Bone marrow (tissue), 2 donors: ENCODE results near the gene ITGA5.
"Not testable (repeated sequence)": the region's sequence is repeated elsewhere in the genome, so short reads cannot be mapped to it uniquely, and the experiment has no call there.

Experiments
- DNase-seq, 2 donors: peaks; one replicate each; lab custom pipeline; 2025; lab: John Stamatoyannopoulos, UW

ITGA5 gene

GRCh38 chr12:54371328-54372112 lies 47.5 kb downstream of the ITGA5 start:
- no peak for DNase-seq

- DNase-seq: peak in 1 of 2 donors; percentile 38
These were observed 48.8 kb downstream of the ITGA5 start for GRCh38 chr12:54370171-54370730.

GRCh38 chr12:54369597-54370131 lies 49.4 kb downstream of the ITGA5 start:
- DNase-seq: no peak

GRCh38 chr12:54368709-54369596 lies 50.1 kb downstream of the ITGA5 start:
- peak; percentile 72 to 78 for DNase-seq

DNA sequence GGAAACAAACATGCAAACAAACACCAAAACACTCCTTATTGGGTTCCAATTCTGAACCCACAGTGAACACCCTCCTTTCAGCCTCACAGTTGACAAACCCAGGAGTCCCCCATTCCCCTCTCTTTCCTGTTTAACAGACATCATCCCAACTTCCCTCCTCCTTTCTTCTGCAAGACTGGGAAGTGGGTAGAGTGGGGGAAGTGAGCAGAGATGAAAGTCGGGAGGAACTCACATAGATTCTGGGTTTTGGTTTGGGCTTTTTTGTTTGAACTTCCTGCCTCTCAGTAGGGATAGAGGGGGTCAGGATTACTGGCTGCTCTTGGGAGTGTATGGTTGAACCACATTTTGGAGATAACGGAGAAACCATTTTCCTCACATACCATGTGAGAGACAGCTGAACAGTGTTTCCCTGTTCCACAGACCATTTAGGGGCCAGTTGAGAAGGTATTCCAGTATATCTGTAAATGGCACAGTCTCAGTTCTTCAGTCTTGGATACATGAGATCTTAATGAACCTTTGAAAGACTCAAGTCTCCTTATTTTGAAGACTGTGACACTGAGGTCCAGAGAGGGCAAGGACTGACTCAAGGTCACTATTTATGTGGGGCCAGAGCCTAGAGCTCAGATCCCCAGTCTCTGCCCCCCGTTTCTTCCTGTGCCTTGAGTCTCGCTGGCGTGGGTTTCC lies 50.9 kb downstream of the ITGA5 start:
- DNase-seq: no peak

GRCh38 chr12:54364413-54364812 lies 54.7 kb downstream of the ITGA5 start, which contains the start of gene GPR84:
GPR84 (minus strand) TSS chr12:54364486; CDS start chr12:54363851, 635 bp downstream.
- peak in 1 of 2 donors; percentile 68 for DNase-seq

DNA sequence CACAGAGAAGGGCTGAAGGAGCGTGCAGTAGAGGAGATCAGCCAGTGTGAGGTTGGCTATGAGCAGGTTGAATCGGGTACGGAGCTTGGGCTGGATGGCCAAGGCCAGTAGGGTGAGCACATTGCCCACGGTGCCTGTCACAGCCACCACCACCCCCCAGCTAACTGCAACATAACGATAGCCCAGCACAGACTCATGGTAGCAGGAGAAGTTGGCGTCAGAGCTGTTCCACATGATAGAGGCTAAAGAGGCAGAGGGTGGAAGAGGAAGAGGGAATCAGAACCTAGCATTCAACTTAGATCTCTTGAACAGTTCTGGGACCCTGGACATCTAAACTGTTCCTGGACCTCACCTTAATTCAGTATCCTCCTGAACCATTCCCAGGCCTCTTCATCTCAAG lies 55.4 kb downstream of the ITGA5 start:
- DNase-seq: no peak

- no peak for DNase-seq
These were observed 56.0 kb downstream of the ITGA5 start for GRCh38 chr12:54363047-54363446.

- DNase-seq: peak in 1 of 2 donors; percentile 36
These were observed 58.2 kb downstream of the ITGA5 start for GRCh38 chr12:54360717-54361456.

- no peak for DNase-seq
These were observed 59.2 kb downstream of the ITGA5 start for GRCh38 chr12:54359762-54360351.

DNA sequence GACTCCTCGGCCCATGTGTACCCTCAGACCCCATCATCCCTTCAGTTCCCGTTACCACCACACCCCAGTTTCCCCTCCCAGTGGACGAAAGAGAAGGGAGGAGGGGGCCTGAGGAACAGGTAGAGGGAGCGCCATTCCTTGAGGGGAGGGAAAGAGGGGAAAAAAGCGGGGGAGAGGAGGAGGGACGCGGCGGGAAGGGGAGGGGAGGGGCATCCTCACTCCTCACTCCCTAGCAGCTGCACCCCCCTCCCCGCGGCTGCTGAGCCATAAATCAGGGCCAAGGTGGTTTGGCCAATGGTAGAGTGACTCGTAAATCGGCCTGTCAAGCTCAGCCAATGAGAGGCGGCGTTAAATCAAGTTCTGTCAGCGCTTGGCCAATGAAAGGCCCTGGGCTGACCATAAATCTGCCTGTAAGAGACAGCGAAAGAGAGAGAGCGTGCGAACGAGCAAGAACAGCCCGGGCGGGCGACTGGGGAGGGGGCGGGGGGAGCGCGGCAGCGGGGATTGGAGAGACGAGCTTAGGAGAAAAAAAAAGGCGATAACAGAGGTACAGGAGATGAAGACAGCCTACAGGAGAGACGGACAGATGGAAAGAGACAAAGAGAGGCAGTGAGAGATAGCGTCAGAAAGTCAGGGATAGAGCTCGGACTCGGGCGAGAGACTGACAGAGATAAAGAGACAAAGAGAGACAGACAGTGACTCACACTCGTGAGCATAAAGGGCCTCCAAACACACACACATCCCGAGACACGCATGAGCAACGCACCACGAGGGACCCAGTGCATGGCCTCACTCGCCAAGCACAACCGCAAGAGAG lies 59.9 kb downstream of the ITGA5 start:
- DNase-seq: peak; percentile 79 to 97

DNA sequence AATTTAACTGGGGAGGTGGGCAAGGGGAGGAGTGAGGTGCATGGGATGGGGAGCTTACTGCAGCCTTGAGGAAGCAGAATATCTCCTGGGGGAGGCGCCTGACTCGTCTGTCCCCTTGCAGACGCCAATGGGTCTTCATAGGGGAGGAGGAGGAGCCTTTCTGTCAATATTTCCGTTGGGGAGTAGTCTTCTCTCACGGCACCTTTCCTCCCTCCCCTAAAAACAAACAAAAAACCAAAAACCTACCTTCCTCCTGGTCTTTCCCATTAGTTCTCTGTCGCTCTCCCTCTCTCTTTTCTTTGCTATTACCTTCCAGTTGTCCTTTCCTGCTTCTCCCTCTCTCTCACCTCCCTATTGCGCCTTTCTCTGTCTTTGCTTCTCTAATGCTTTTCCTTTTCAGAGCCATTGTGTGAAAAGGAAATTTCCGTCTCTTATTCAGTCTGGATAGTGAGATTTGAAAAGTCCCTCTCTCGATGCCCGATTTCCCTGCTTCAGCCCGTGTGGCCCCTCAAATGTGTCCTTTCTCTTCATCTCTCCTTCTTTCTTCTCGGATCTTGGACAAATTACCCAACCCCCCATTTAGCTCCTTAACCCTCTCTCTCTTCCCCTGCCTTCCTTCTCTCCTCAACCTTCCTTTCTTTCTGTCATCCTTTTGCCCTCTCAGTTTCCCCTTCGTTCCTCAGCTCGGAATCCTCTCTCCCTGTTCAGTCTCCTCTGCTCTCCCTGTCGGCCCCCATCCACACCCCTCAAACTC lies 60.7 kb downstream of the ITGA5 start:
- no peak for DNase-seq

DNA sequence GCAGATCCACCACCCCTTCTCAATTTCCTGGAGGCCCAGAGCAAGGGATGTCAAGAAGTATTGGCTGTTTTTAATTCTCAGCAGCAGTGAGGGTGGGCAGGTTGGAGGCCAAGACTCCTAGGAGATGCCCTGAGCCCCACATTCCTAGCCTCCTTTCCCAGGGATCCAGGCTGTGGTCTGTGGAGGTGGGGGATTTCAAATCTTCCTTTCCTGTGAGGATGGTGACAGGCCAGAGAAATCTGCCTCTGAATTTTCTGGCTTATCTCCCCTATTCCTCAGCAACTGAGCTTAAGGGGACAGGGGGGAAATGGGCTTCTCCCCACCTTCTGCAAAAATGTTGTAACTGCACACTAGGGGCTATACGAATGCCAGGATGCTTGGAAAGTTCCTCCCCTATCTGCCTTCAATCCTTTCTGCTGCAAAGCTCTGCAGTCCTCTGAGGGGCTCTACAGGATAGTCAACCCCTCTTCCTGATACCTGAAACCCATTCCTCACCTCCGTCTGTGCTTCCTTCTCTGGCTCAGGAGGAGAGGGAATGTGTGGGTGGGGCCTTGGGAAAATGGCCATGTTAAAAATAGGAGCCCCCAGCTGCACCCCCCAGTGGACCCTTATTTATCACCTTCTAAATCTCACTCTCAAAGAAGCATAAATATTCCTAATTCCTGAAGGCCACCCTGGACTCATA lies 61.4 kb downstream of the ITGA5 start:
- no peak for DNase-seq

- no peak for DNase-seq
These were observed 62.1 kb downstream of the ITGA5 start for GRCh38 chr12:54356951-54357356.

DNA sequence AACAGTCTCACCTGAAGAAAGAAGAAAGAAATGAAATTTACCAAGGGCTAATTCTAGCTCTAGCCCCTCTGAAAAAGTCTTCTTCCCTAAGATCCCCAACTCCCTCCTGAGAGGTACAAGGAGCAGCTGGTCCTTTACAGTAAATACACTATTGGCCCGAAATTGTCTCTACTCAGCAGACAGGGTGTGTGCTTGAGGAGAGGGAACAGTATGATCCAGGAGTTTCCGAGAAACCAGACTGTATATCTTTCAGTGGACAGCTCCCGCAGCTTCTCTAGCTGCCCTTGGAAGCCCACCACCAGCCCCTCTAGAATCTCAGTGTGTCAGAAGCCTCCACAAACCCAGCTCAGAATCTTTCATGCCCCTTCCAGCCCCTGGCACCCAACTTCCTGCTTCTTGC lies 62.8 kb downstream of the ITGA5 start:
- DNase-seq: no peak

DNA sequence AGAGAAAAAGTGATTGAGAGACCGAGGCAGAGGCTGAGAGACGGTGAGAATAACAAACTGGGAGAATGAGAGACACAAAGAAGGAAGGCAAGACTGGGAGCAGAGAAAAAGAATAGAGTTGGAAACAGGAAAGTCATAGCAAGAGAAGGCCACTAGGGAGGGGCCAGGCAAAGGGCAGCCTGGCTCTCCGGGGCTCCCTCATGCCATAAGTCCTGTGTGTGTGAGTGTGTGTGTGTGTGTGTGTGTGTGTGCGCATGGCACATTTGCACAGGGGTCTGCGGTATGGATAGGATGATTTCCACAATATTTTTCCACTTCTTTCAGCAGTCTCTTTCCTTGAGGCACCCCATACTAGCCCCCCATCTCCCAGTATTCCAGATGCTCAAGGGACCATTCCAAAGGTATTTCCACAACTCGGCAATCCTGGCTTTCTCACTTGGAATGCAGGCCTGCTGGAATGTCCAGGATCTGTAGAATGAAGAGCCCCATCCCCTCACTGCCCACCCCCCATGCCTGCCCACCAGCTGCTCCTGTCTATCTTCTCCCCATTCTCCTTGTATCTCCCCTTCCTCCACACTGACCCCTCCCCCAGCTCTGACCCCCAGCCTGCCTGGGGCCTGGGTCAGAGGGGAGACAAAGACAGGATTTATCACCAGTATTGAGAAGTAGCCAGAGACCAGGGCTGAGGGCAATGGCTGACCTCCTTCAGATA lies 63.8 kb downstream of the ITGA5 start:
- no peak for DNase-seq

GRCh38 chr12:54354271-54354670 lies 64.8 kb downstream of the ITGA5 start:
- DNase-seq: not testable (repeated sequence)
